ENCODE measurements around the gene ERICH3.

- TF ChIP-seq CTCF (IDR thresholded peaks at IDR 0.05) (no peak), POLR2A (IDR thresholded peaks at IDR 0.05) (no peak)
Measured at GRCh38 chr1:74590288-74590687, 83.3 kb downstream of the ERICH3 start.
